GM10847 (cell line): ENCODE results near the gene TRIP10.

ENCODE experiments used
- POLR2A ChIP-seq: IDR thresholded peaks from 2 replicates; pipeline ENCODE4 v1.6.1; 2011; ENCODE audit not compliant: insufficient read length; ENCODE audit errors: extremely low read depth

TRIP10 gene

DNA sequence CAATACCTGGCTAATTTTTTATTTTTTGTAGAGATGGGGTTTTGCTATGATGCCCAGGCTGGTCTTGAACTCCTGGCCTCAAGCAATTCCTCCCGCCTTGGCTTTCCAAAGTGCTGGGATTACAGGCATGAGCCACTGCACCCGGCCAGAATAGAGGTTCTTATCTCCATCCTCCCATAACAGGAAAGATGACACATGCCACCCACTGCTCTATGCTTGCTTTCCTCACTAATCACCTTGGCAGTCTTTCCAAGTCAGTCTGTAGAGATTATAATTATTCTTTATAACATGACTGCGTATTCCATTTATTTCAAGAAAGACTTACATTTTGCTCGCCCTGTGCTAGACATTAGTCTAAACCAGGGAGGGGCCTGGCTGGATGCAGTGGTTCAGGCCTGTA is 39.7 kb downstream of the TRIP10 start:
- no peak for TF ChIP-seq POLR2A

- TF ChIP-seq POLR2A, result no peak
Measured at GRCh38 chr19:6787393-6787792, 47.9 kb downstream of the TRIP10 start.

DNA sequence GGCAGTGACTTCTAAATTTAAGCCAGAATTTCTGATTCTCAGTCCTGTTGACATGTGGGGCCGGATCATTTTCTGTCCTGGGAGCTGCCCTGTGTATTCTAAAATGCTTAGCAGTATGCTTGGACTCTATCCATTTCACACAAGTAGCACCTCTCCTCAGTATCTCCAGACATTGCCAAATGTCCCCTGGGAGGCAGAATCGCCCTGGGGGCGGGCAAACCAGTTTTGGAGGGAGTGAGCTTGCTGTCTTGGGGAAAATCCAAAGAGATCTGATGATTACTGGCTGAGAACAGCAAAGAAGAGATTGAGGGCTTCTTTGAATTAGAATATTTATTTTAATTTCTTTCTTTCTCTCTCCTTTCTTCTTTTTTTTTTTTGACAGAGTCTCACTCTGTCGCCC is 49.4 kb downstream of the TRIP10 start:
- TF ChIP-seq POLR2A, result no peak

- TF ChIP-seq POLR2A, result no peak
Measured at GRCh38 chr19:6790194-6791128, 51.0 kb downstream of the TRIP10 start.

DNA sequence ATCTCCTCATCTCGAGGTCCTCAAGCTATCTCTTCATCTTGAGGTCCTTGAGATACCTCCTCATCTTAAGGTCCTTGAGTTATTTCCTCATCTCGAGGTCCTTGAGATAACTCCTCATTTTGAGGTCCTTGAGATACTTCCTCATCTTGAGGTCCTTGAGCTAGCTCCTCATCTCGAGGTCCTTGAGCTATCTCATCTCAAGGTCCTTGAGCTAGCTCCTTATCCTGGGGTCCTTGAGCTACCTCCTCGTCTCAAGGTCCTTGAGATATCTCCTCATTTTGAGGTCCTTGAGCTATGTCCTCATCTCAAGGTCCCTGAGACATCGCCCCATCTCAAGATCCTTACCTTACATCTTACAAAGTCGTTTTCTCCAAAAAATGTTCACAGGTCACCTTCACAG is 51.8 kb downstream of the TRIP10 start:
- TF ChIP-seq POLR2A, result no peak

GRCh38 chr19:6793411-6793810 is 53.9 kb downstream of the TRIP10 start:
- TF ChIP-seq POLR2A, result no peak

GRCh38 chr19:6793973-6794372 is 54.5 kb downstream of the TRIP10 start:
- TF ChIP-seq POLR2A, result no peak

- TF ChIP-seq POLR2A, result no peak
Measured at GRCh38 chr19:6794686-6795431, 55.4 kb downstream of the TRIP10 start.

GRCh38 chr19:6796278-6796677 is 56.8 kb downstream of the TRIP10 start:
- no peak for TF ChIP-seq POLR2A

DNA sequence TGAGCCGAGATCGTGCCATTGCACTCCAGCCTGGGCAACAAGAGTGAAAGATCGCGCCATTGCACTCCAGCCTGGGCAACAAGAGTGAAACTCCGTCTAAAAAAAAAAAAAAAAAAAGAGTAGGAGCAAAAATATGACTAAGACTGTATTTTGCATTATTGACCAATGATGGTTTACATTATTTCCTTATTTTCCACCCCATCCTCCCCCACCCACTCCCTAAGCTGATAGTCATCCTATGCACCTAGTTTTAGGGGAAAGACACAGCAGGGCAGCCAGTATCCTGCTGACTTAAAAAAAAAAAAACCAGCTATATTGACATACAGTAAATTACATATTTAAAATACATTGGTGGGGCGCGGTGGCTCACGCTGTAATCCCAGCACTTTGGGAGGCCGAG is 58.2 kb downstream of the TRIP10 start:
- no peak for TF ChIP-seq POLR2A

DNA sequence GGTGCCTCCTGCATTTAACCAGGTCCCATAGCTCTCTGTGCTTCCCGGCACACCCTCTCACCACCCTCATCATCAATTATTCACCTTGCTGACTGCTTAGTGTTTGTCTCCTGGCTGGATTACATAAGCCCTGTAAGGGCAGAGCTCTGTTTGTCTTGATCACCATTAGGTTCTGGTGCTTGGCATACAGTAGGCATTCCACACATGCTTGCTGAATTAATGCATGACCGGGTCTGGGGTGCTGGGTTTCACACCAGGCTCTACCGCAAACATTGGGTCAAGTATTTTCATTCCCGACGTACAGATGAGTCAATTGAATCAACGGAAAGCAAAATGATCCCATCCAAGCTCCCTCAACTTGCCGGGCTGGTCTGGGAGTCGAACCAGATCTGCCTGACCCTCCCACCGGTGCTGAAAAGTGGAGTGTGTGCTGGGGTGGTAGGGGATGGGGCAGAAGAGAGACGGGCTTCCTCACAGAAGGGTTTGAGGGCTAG is 61.6 kb downstream of the TRIP10 start:
- no peak for TF ChIP-seq POLR2A
